Activated naive CD8-positive, alpha-beta T cell treated with anti-CD3 and anti-CD28 coated beads, Interleukin-2, amount 50 U/mL, for 24 hours (primary cell): Measurements from ENCODE around the gene LIMS2.
A peak's percentile ranks its signal among the peaks of the same experiment; 100 is the strongest.

Experiments used
- ATAC-seq: fragments of 150-1000 bp; cut with Tn5 transposase; one replicate; pipeline ENCODE4 v1.10.0; 2021
- DNase-seq: peaks from one replicate; pipeline ENCODE4 v3.0.0; 2021
- H3K27ac Mint-ChIP-seq: one replicate; pipeline ENCODE4 v1.8.0; 2021; ENCODE audit warnings: mild to moderate bottlenecking, mixed read lengths
- H3K27me3 Mint-ChIP-seq: one replicate; pipeline ENCODE4 v1.8.0; 2021; ENCODE audit warnings: mixed read lengths
- H3K36me3 Mint-ChIP-seq: one replicate; pipeline ENCODE4 v1.8.0; 2021; ENCODE audit warnings: low read depth, mixed read lengths
- H3K4me1 Mint-ChIP-seq: one replicate; pipeline ENCODE4 v1.8.0; 2021; ENCODE audit warnings: mixed read lengths
- H3K4me3 Mint-ChIP-seq: one replicate; pipeline ENCODE4 v1.8.0; 2021; ENCODE audit warnings: mild to moderate bottlenecking, moderate library complexity, mixed read lengths
- H3K9me3 Mint-ChIP-seq: one replicate; pipeline ENCODE4 v1.8.0; 2021; ENCODE audit warnings: mixed read lengths

Gene LIMS2

GRCh38 chr2:127650785-127651380, 24.4 kb downstream of the LIMS2 start:
- no peaks in the 10 kb centered on the region for H3K9me3 Mint-ChIP-seq
- no peak overlapping the region for H3K4me3 Mint-ChIP-seq
- no peaks in the 10 kb centered on the region for H3K27me3 Mint-ChIP-seq
- H3K36me3 Mint-ChIP-seq = no peaks in the 10 kb centered on the region
- H3K27ac Mint-ChIP-seq = no peak overlapping the region
- ATAC-seq (no peak), DNase-seq (no peak)
- H3K4me1 Mint-ChIP-seq = peaks cover 8% of the 10 kb centered on the region

- DNase-seq (no peak), ATAC-seq (no peak)
- no peaks in the 10 kb centered on the region for H3K9me3 Mint-ChIP-seq
- H3K27ac Mint-ChIP-seq = no peak overlapping the region
- H3K36me3 Mint-ChIP-seq = no peaks in the 10 kb centered on the region
- H3K4me1 Mint-ChIP-seq = peaks cover 8% of the 10 kb centered on the region
- no peak overlapping the region for H3K4me3 Mint-ChIP-seq
- no peaks in the 10 kb centered on the region for H3K27me3 Mint-ChIP-seq
Observed at GRCh38 chr2:127650041-127650784, 25.1 kb downstream of the LIMS2 start.

- H3K27ac Mint-ChIP-seq = no peak overlapping the region
- H3K27me3 Mint-ChIP-seq = no peaks in the 10 kb centered on the region
- no peaks in the 10 kb centered on the region for H3K9me3 Mint-ChIP-seq
- ATAC-seq = peak; percentile 73
- H3K4me3 Mint-ChIP-seq = peak overlapping the region; percentile 48
- H3K36me3 Mint-ChIP-seq = no peaks in the 10 kb centered on the region
- H3K4me1 Mint-ChIP-seq = peaks cover 8% of the 10 kb centered on the region
- peak; percentile 94 for DNase-seq
Observed at GRCh38 chr2:127649684-127650040, 25.7 kb downstream of the LIMS2 start.

- DNase-seq = no peak
- no peak overlapping the region for H3K4me3 Mint-ChIP-seq
- no peak for ATAC-seq
- no peaks in the 10 kb centered on the region for H3K27me3 Mint-ChIP-seq
- H3K4me1 Mint-ChIP-seq = peaks cover 8% of the 10 kb centered on the region
- no peaks in the 10 kb centered on the region for H3K9me3 Mint-ChIP-seq
- no peak overlapping the region for H3K27ac Mint-ChIP-seq
- H3K36me3 Mint-ChIP-seq = no peaks in the 10 kb centered on the region
Observed at GRCh38 chr2:127649100-127649611, 26.2 kb downstream of the LIMS2 start.

GRCh38 chr2:127648321-127648720, 27.0 kb downstream of the LIMS2 start:
- H3K9me3 Mint-ChIP-seq = no peaks in the 10 kb centered on the region
- H3K4me3 Mint-ChIP-seq = no peak overlapping the region
- H3K27ac Mint-ChIP-seq = no peak overlapping the region
- H3K27me3 Mint-ChIP-seq = no peaks in the 10 kb centered on the region
- H3K36me3 Mint-ChIP-seq = no peaks in the 10 kb centered on the region
- no peak for DNase-seq
- ATAC-seq = no peak
- H3K4me1 Mint-ChIP-seq = peaks cover 8% of the 10 kb centered on the region

GRCh38 chr2:127647242-127648190, 27.8 kb downstream of the LIMS2 start:
- Mint-ChIP-seq H3K27ac (no peak overlapping the region), H3K9me3 (no peaks in the 10 kb centered on the region), H3K27me3 (no peaks in the 10 kb centered on the region), H3K4me3 (no peak overlapping the region), H3K4me1 (peaks cover 8% of the 10 kb centered on the region), H3K36me3 (no peaks in the 10 kb centered on the region)
- ATAC-seq (no peak), DNase-seq (no peak)

GRCh38 chr2:127646487-127647241, 28.7 kb downstream of the LIMS2 start:
- ATAC-seq (no peak), DNase-seq (no peak)
- H3K27ac Mint-ChIP-seq = no peak overlapping the region
- no peaks in the 10 kb centered on the region for H3K27me3 Mint-ChIP-seq
- peaks cover 9% of the 10 kb centered on the region for H3K4me1 Mint-ChIP-seq
- no peaks in the 10 kb centered on the region for H3K9me3 Mint-ChIP-seq
- no peak overlapping the region for H3K4me3 Mint-ChIP-seq
- no peaks in the 10 kb centered on the region for H3K36me3 Mint-ChIP-seq

GRCh38 chr2:127645395-127646291, 29.7 kb downstream of the LIMS2 start, which contains the start of gene GPR17:
TSS of gene GPR17 (plus strand) at chr2:127646153. CDS start at chr2:127650736, 4,583 bp downstream.
- no peaks in the 10 kb centered on the region for H3K9me3 Mint-ChIP-seq
- DNase-seq = no peak
- no peak within 1 kb of the TSS for H3K4me3 Mint-ChIP-seq
- peaks cover 12% of the 10 kb centered on the region for H3K4me1 Mint-ChIP-seq
- no peak for ATAC-seq
- no peaks in the 10 kb centered on the region for H3K36me3 Mint-ChIP-seq
- H3K27ac Mint-ChIP-seq = no peak within 1 kb of the TSS
- H3K27me3 Mint-ChIP-seq = no peaks in the 10 kb centered on the region

- no peak for DNase-seq
- H3K27ac Mint-ChIP-seq = no peak overlapping the region
Observed at GRCh38 chr2:127645026-127645394, 30.3 kb downstream of the LIMS2 start.

GRCh38 chr2:127644066-127645025, 31.0 kb downstream of the LIMS2 start:
- Mint-ChIP-seq H3K4me3 (no peak overlapping the region), H3K4me1 (peaks cover 17% of the 10 kb centered on the region), H3K27me3 (no peaks in the 10 kb centered on the region)

More at GRCh38 chr2:127645026-127645394, 30.3 kb downstream of the LIMS2 start:
- H3K9me3 Mint-ChIP-seq = no peaks in the 10 kb centered on the region
- H3K36me3 Mint-ChIP-seq = no peaks in the 10 kb centered on the region
- H3K4me1 Mint-ChIP-seq = peaks cover 14% of the 10 kb centered on the region
- no peak for ATAC-seq
- H3K4me3 Mint-ChIP-seq = no peak overlapping the region
- H3K27me3 Mint-ChIP-seq = no peaks in the 10 kb centered on the region

GRCh38 chr2:127643439-127644065, 31.8 kb downstream of the LIMS2 start:
- peaks cover 20% of the 10 kb centered on the region for H3K4me1 Mint-ChIP-seq
- no peak for DNase-seq
- H3K36me3 Mint-ChIP-seq = no peaks in the 10 kb centered on the region
- H3K27ac Mint-ChIP-seq = no peak overlapping the region
- ATAC-seq = no peak
- no peaks in the 10 kb centered on the region for H3K27me3 Mint-ChIP-seq
- no peaks in the 10 kb centered on the region for H3K9me3 Mint-ChIP-seq
- H3K4me3 Mint-ChIP-seq = no peak overlapping the region

More at GRCh38 chr2:127644066-127645025, 31.0 kb downstream of the LIMS2 start:
- Mint-ChIP-seq H3K27ac (no peak overlapping the region), H3K36me3 (no peaks in the 10 kb centered on the region), H3K9me3 (no peaks in the 10 kb centered on the region)
- no peak for DNase-seq
- no peak for ATAC-seq
